Small intestine (tissue), 7 donors: ENCODE measurements around the gene ACOT7. TPM values are rescaled to one million over a fixed set of nuclear protein-coding genes. Genes with fewer than 3 reads are reported as not detected.

ENCODE experiments used
- DNase-seq, 2 donors: peaks; one replicate each; pipeline versions ENCODE4 v3.0.0 to v3.0.0-alpha.2; 2013
- FAIRE-seq: peaks from 2 replicates; lab custom pipeline; 2012; peaks lifted over from hg19 to GRCh38; lab: Jason Lieb, UNC
- H3K27ac ChIP-seq, 3 donors: one replicate each; pipeline ENCODE4 v1.5.1; 2013; ENCODE audit warnings: low read length in 2 of 3, mild to moderate bottlenecking in 2 of 3, control low read depth in 1 of 3, inconsistent platforms in 1 of 3, low read depth in 1 of 3, moderate library complexity in 1 of 3
- H3K27me3 ChIP-seq, 3 donors: one replicate each; pipeline ENCODE4 v1.6.1; 2013; ENCODE audit warnings: low read length in 3 of 3, inconsistent platforms in 1 of 3; ENCODE audit not compliant: control insufficient read depth in 3 of 3, insufficient read depth in 3 of 3
- H3K36me3 ChIP-seq, 3 donors: one replicate each; pipeline ENCODE4 v1.6.1; 2013; ENCODE audit warnings: low read length in 3 of 3, inconsistent platforms in 1 of 3, low read depth in 1 of 3, mild to moderate bottlenecking in 1 of 3, moderate library complexity in 1 of 3; ENCODE audit not compliant: control insufficient read depth in 3 of 3, insufficient read depth in 2 of 3
- H3K4me1 ChIP-seq, 3 donors: one replicate each; pipeline ENCODE4 v1.6.1; 2013; ENCODE audit warnings: low read length in 2 of 3, inconsistent platforms in 1 of 3, low read depth in 1 of 3, mild to moderate bottlenecking in 1 of 3, moderate library complexity in 1 of 3; ENCODE audit not compliant: control insufficient read depth in 3 of 3, insufficient read depth in 2 of 3
- H3K4me3 ChIP-seq, 3 donors: one replicate each; pipeline ENCODE4 v1.5.1; 2013; ENCODE audit warnings: low read length in 3 of 3, control low read depth in 1 of 3, inconsistent platforms in 1 of 3, low read depth in 1 of 3, mild to moderate bottlenecking in 1 of 3, moderate library complexity in 1 of 3
- H3K9me3 ChIP-seq, 2 donors: one replicate each; pipeline ENCODE4 v1.6.1; 2013; ENCODE audit warnings: low read depth in 1 of 2, low read length in 1 of 2; ENCODE audit not compliant: control insufficient read depth in 2 of 2, insufficient read depth in 1 of 2
- WGBS, 3 donors: extraction: QIAGEN DNeasy Blood & Tissue Kit; methylation state at CpG; one replicate each; pipeline ENCODE4 v1.1.7; 2013; 5-methylcytosine and 5-hydroxymethylcytosine counted together
- polyA plus RNA-seq, 4 donors: library from polyadenylated mRNA; stranded (reverse) in 3 of 4; unstranded in 1 of 4; fragments of 200-250 nt in 3 of 4; fragments of 120-200 nt in 1 of 4; gene quantifications; one replicate each; pipeline versions ENCODE4 v1.2.1 to v1.2.3, GENCODE V29; 2013
- donor health status: healthy with polysubstance abuse.
- donor health status: control.
- donor health status: control.
- donor health status: Bipolar disorder and iron deficiency.
- donor health status: healthy.

ACOT7 gene
- polyA plus RNA-seq, 4 donors = 20.3 to 93.8 (median 73.7) TPM

DNA sequence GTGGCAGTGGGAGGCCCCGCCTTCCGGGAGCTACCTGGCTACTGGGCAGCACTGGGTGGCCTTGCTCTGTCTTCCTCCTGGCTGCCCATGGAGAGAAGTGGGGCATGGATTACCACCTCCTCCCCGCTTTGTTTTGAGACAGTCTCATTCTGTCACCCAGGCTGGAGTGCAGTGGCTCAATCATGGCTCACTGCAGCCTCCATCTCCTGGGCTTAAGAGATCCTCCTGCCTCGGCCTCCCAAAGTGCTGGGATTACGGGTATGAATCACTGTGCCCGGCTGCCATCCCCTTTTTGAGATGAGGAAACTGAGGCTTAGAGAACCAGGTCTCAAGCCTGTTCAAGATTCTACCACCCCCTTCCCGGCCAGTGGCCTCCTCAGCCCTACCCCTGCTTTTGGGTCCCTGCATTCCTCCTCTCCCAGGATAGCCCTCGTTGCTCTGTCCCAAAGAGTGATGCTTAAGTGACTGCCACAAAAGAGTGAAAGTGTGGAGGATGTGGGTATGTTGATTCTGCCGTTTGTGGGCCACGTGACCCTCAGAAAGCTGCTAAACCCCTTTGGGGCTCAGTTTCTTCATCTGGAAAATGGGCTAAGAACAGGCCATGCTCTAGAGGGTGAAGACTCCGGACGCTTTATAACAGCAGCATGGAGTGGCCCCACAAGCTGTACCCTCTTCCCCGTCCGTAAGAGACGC lies 141.7 kb downstream of the ACOT7 start:
- FAIRE-seq = no peak
- peaks cover 0 to 14% (median 5%) of the 10 kb centered on the region in 3 donors for H3K27me3 ChIP-seq
- peaks cover 0 to 43% (median 0%) of the 10 kb centered on the region in 3 donors for H3K36me3 ChIP-seq
- peaks cover 0 to 15% (median 0%) of the 10 kb centered on the region in 3 donors for H3K4me1 ChIP-seq
- H3K4me3 ChIP-seq = no peak overlapping the region
- DNase-seq = no peak
- no peaks in the 10 kb centered on the region for H3K9me3 ChIP-seq
- no peak overlapping the region for H3K27ac ChIP-seq
- 81 to 84% (median 83%) methylated on average over 15 of the region's 15 CpGs for WGBS, 3 donors

GRCh38 chr1:6251233-6251632 lies 142.3 kb downstream of the ACOT7 start:
- no peak for DNase-seq
- Histone ChIP-seq H3K9me3 (no peaks in the 10 kb centered on the region), H3K27ac (no peak overlapping the region), H3K27me3 (peaks cover 0 to 19% (median 5%) of the 10 kb centered on the region in 3 donors), H3K4me1 (peaks cover 0 to 20% (median 0%) of the 10 kb centered on the region in 3 donors), H3K4me3 (no peak overlapping the region), H3K36me3 (peaks cover 0 to 41% (median 0%) of the 10 kb centered on the region in 3 donors)
- WGBS, 3 donors = 84 to 88% (median 87%) methylated on average over 19 of the region's 19 CpGs
- FAIRE-seq = no peak

DNA sequence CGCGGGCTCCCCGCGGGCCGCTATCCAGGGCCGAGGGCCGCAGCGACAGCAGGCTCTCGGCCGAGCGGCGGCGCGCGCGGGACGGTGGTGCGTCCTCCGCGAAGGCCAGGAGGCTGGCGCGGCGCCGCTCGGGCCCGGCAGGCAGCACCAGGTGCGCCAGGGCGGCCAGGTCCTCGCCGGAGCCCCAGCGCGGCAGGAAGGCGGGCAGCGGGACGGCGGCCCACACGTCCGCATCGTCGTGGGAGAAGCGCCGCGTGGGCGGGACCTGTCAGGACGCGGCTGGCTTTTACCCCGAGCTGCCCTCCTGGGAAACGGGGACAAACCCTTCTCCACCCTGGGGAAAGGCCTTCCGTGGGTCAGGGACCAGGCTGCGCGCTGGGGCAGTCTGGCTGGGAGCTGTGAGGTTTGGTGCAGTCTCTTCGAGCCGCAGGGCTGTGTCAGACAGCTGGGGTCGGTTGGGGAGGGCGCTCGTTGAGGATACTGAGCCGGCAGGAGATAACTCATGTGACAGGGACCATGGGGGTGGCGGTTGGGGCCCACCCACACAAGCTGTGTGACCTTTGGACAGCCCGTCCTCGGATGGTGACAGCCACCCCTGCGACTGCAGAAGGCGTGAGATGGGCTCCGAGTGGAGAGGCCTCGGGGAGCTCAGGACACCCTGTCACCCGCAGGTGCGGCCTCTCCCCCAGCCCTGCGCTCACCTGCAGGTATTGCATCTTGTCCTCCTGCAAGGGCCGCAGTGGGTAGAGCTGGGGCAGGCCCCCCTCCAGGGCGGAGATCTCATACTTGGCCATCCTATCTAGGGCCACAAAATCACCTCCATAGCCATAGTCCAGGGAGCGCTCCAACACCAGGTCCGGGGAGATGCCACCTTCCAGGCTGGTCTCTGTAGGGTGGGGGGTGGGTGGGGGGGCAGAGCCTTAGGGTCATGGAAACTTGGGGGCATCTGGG lies 143.6 kb downstream of the ACOT7 start:
- no peak overlapping the region for H3K27ac ChIP-seq
- H3K9me3 ChIP-seq = no peaks in the 10 kb centered on the region
- DNase-seq (peak; percentile 17 to 66), FAIRE-seq (no peak)
- H3K4me3 ChIP-seq = peak overlapping the region in 1 of 3 donors; percentile 9
- WGBS, 3 donors = 7 to 15% (median 12%) methylated on average over 54 to 71 of the region's 71 CpGs
- peaks cover 0 to 27% (median 5%) of the 10 kb centered on the region in 3 donors for H3K27me3 ChIP-seq
- peaks cover 0 to 27% (median 4%) of the 10 kb centered on the region in 3 donors for H3K4me1 ChIP-seq
- H3K36me3 ChIP-seq = peaks cover 0 to 41% (median 0%) of the 10 kb centered on the region in 3 donors

GRCh38 chr1:6248932-6249738 lies 144.4 kb downstream of the ACOT7 start:
- DNase-seq (peak; percentile 30 to 66), FAIRE-seq (no peak)
- H3K27ac ChIP-seq = no peak overlapping the region

GRCh38 chr1:6248161-6248776 lies 145.3 kb downstream of the ACOT7 start:
- H3K4me3 ChIP-seq = no peak overlapping the region
- no peak for DNase-seq
- peaks cover 0 to 27% (median 4%) of the 10 kb centered on the region in 3 donors for H3K4me1 ChIP-seq
- peaks cover 0 to 25% (median 0%) of the 10 kb centered on the region in 3 donors for H3K36me3 ChIP-seq
- H3K9me3 ChIP-seq = no peaks in the 10 kb centered on the region
- H3K27me3 ChIP-seq = peaks cover 2 to 42% (median 18%) of the 10 kb centered on the region in 3 donors
- H3K27ac ChIP-seq = no peak overlapping the region
- no peak for FAIRE-seq
- whole genome bisulfite sequencing, 3 donors = 67 to 81% (median 73%) methylated on average over 14 of the region's 14 CpGs

More at GRCh38 chr1:6248932-6249738, 144.4 kb downstream of the ACOT7 start:
- H3K4me1 ChIP-seq = peaks cover 0 to 27% (median 4%) of the 10 kb centered on the region in 3 donors
- no peaks in the 10 kb centered on the region for H3K9me3 ChIP-seq
- H3K4me3 ChIP-seq = peak overlapping the region in 1 of 3 donors; percentile 9
- peaks cover 0 to 33% (median 0%) of the 10 kb centered on the region in 3 donors for H3K36me3 ChIP-seq
- 3 to 5% (median 4%) methylated on average over 36 to 96 of the region's 96 CpGs for WGBS, 3 donors
- H3K27me3 ChIP-seq = peaks cover 0 to 33% (median 11%) of the 10 kb centered on the region in 3 donors

DNA sequence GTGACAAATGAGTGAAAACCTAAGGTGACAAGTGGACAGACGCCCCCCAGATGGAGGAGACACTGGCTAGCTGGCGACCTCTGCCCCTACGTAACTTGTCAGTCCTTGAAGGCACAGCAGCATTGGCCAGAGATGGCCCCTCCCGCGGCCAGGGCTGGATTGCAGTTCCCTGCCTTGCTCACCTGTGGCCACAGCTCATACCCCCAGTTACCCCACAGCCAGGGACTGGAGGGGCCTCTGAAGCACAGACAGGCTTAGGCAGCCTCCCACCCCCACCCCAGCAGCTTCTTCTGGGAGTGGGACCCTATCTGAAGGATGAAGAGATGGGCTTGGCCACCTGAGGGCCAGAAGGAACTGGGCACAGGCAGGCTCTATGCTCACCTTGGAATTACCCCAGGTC lies 145.9 kb downstream of the ACOT7 start:
- H3K4me1 ChIP-seq = peaks cover 0 to 27% (median 4%) of the 10 kb centered on the region in 3 donors
- peaks cover 5 to 48% (median 24%) of the 10 kb centered on the region in 3 donors for H3K27me3 ChIP-seq
- DNase-seq (no peak), FAIRE-seq (no peak)
- no peak overlapping the region for H3K4me3 ChIP-seq
- no peaks in the 10 kb centered on the region for H3K9me3 ChIP-seq
- H3K36me3 ChIP-seq = peaks cover 0 to 21% (median 0%) of the 10 kb centered on the region in 3 donors
- H3K27ac ChIP-seq = no peak overlapping the region
- 48 to 71% (median 49%) methylated on average over 5 of the region's 5 CpGs for WGBS, 3 donors

DNA sequence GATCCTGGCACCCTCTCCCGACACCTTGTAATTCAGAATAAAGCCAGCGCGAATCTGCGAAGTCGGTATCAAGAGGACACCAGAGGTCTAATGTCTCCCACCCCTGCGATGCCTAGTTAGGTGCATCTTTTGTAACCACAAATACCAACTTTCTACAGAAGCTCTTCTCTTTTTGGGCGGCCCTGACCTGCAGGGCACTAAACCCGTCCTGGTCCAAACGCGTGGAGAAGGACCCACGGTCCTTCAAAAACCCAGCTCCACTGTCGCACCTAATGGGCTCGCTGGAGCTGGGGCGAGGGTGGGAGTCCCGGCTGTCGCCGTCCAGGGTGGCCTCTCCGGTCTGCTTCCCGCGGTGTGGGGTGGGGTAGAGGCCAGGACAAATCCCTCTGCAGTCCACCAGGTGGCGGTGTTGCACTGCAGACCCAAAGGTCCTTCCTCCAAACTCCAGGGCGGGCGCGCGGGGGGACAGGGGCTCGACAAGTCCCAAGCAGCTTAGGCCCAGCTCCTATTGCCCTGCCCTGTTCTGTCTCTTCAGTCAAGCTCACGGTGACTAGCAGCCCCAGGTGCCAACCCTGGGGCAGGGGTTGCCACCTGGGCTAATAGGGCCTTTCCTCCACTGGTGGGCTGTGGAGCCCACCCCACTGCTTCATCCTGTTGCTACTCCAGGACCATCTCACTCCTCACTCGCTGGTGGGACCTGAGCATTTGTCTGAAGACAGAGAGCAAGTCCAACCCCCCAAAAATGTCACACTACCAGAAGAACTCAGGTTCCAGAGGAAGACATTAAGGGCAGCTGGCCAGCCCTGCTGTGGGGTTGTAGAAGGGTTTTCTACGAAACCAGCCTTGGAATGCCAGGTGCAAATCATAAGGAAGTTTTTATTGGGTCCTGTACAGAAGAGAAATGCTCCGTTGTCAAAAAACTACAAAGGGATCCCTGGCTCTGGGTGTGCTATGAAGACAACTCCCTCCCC lies 146.8 kb downstream of the ACOT7 start:
- Histone ChIP-seq H3K36me3 (peaks cover 0 to 14% (median 0%) of the 10 kb centered on the region in 3 donors), H3K9me3 (no peaks in the 10 kb centered on the region), H3K27ac (no peak overlapping the region), H3K27me3 (peaks cover 10 to 52% (median 26%) of the 10 kb centered on the region in 3 donors), H3K4me3 (no peak overlapping the region), H3K4me1 (peaks cover 2 to 28% (median 4%) of the 10 kb centered on the region in 3 donors)
- peak; percentile 71 to 84 for DNase-seq
- FAIRE-seq = no peak
- WGBS, 3 donors = 4 to 7% (median 6%) methylated on average over 30 of the region's 30 CpGs
